GM12864 (cell line): Measurements from ENCODE around the gene SMC3.

Experiments
- DNase-seq: peaks from one replicate; pipeline ENCODE4 v3.0.0-alpha.2; 2011; ENCODE audit warnings: low read depth
- H3K4me3 ChIP-seq: 2 replicates; pipeline ENCODE4 v1.5.1; 2011; ENCODE audit warnings: mild to moderate bottlenecking, low read depth, low read length, control low read depth
- CTCF ChIP-seq: IDR thresholded peaks from 2 replicates; pipeline ENCODE4 v1.5.1; 2011; ENCODE audit warnings: low read depth, mild to moderate bottlenecking, moderate library complexity, low read length, control low read depth, inconsistent platforms; ENCODE audit errors: missing control alignments

Gene SMC3

DNA sequence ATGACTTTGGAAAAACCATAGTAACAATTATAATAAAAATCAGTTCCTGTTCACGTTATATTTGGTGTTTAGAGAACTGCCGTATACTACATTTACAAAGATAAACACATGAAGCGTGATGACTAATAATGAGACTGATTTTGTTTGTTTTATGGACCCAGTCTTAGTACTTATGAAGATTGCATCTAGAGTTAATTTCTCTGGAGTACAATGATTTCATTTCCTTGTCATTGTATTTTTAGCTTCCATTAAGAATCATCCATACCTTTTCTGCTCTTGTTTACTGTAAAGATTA, 79.6 kb downstream of the SMC3 start:
- no peak overlapping the region for H3K4me3 ChIP-seq
- TF ChIP-seq CTCF: no peak
- no peak for DNase-seq

DNA sequence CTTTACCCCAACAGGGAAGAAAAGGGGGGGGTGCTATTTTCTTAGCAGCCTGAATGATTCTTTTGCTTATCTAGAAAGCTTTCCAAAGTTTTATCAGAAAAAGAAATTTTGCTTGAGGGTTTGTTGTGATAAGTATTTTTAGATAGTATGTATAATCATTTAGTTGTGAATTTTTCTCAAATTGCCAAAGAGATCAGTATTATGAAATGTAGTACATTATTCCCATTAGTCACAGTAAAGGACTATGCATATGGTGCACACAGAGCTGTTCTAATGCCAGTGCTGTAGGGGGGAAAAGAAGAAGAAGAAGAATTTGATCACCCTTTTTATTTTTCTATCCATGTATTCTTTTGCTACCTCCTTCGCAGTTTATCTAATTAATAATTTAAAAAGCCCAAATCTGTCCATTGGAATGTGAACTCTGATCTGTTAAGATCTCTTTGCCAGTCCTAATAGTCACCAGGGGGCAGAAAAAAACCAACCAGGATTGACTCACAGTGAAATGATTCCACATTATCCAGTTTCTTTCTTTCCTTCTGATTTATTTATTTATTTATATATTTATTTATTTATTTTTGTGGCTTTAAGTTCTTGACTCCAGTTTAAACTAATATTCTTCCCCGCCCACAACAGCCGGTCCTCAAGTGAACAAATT, 81.3 kb downstream of the SMC3 start:
- no peak for DNase-seq
- H3K4me3 ChIP-seq: no peak overlapping the region
- TF ChIP-seq CTCF: no peak

DNA sequence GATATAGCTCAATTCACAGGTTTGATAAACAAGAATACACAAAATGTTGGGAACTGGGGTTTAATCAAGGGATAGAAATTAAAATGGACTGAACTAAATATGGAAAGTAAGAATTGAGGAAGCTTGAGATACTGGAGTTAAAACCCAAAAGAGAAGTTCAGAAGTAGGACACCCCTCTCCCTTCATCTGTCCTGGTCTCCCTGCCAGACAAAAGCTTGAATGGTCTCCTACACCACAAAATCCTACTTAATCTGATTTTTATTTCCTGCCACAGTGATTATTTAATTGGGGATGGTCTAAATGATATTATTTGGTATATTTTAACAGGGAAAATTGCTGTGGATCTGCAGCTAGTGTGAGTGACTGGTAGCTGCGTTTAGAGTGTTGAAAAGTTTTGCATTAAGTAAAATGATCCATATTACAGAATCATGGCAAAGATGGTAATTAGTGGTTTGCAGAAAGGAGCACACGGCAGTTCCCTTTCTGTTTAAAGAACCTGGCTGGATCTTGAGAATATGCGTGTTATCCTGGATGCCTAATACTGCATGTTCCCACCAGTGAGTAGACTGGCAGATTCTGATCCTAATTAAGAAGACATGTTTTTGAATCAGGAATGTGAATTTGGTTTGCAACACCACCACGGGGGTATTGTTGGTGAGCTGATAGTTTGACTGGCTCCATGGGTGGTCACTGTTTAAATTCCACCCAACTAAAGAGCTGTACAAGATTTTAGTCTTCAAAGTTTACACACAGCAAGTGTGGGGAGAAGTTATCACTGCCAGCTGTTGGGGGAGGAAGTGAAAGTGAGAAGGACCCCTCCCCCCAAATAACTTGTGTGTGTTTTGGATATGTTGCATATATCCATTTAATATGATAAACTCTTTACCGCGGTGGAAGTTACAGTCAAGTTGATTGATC, 82.1 kb downstream of the SMC3 start:
- no peak overlapping the region for H3K4me3 ChIP-seq

DNA sequence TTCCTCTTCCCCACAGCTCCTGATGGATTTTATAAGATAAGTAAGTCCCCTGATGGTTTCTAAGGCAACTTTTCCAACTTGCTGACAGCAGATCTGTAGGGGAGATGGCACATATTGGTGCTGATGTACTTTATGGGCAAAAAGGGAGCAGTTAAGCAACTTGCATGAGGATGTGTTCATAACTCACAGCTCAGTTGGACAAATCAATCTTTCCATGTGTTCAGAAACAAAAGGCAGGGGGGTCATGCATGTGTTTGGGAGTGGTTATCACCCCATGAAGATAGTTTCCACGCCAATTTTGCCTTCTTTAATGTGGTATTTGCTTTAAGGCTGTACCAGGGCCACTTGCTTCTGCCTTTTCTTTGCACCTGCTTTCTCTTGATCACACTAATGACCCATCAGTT, 82.8 kb downstream of the SMC3 start:
- no peak for DNase-seq
- TF ChIP-seq CTCF: no peak
- H3K4me3 ChIP-seq: no peak overlapping the region

More for the DNA sequence above, 82.1 kb downstream of the SMC3 start:
- no peak for DNase-seq
- TF ChIP-seq CTCF: no peak

GRCh38 chr10:110651044-110651958, 83.8 kb downstream of the SMC3 start:
- no peak for DNase-seq
- no peak for TF ChIP-seq CTCF
- H3K4me3 ChIP-seq: no peak overlapping the region

DNA sequence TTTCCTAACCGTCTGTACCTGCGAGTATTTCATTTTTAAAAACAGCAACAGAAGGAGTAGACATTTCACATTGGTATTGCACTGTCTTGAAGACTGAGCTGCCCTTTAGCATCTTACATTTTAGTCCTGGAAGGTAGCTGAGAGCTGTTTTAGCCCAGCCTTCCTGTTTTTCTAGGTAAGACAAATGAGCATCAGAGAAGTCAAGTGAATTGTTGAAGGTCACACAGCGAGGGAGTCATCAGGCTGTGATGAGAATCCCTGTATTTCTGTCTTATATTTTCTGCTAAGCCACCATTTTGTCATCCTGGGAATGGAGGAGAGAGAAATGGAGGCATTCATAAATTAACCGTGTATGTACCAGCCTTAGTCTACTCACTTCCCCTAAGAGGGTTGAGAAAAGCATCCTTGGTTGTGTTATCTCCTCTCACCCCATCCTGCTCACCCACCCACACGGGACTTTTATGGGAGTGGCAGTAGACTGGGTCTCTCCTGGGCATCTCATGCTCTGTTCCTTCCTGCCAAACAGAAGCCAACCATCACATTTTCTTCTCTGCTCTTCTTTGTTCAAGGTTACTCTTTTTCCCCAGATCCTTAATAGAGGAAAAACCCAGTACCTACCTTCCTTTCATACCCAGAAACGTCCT, 85.1 kb downstream of the SMC3 start:
- TF ChIP-seq CTCF: no peak
- DNase-seq: no peak
- no peak overlapping the region for H3K4me3 ChIP-seq
